Fibroblast of the aortic adventitia (primary cell): ENCODE measurements around the gene KIR3DL2. TPM values are rescaled to one million over a fixed set of nuclear protein-coding genes. Genes with fewer than 3 reads are reported as not detected.
"Not testable (repeated sequence)": the region's sequence is repeated elsewhere in the genome, so short reads cannot be mapped to it uniquely, and the experiment has no call there.

Experiments
- DNase-seq: peaks from one replicate; pipeline ENCODE4 v3.0.0-alpha.2; 2010; ENCODE audit warnings: low read depth
- H3K4me3 ChIP-seq: 2 replicates; pipeline ENCODE4 v1.5.1; 2011; ENCODE audit warnings: low read depth, mild to moderate bottlenecking, control low read depth, low read length, moderate library complexity
- CTCF ChIP-seq: IDR thresholded peaks from 2 replicates; pipeline ENCODE4 v1.5.1; 2011; ENCODE audit warnings: mild to moderate bottlenecking, low read length, control low read depth, inconsistent platforms; ENCODE audit not compliant: insufficient read depth
- total RNA-seq: library from RNA; depleted of rRNA; stranded (reverse); fragments of >200 nt; gene quantifications from 2 replicates; pipeline ENCODE4 v1.2.3, GENCODE V29; 2012; ENCODE audit warnings: low replicate concordance

Gene KIR3DL2
- total RNA-seq, 1 donor: not detected

GRCh38 chr19:54888239-54888638, 38.0 kb downstream of the KIR3DL2 start:
- no peak for DNase-seq
- no peak for TF ChIP-seq CTCF
- no peak overlapping the region for H3K4me3 ChIP-seq

- DNase-seq: no peak
- H3K4me3 ChIP-seq: no peak overlapping the region
- no peak for TF ChIP-seq CTCF
These were observed 39.3 kb downstream of the KIR3DL2 start for GRCh38 chr19:54889566-54889965.

GRCh38 chr19:54893406-54893805, 43.2 kb downstream of the KIR3DL2 start:
- no peak for DNase-seq
- no peak for TF ChIP-seq CTCF
- no peak overlapping the region for H3K4me3 ChIP-seq

- H3K4me3 ChIP-seq, DNase-seq: not testable (repeated sequence)
These were observed 43.9 kb downstream of the KIR3DL2 start for GRCh38 chr19:54894106-54894505.

- DNase-seq: no peak
- H3K4me3 ChIP-seq: no peak overlapping the region
- TF ChIP-seq CTCF: no peak
These were observed 45.8 kb downstream of the KIR3DL2 start for GRCh38 chr19:54896036-54896435.

GRCh38 chr19:54898685-54899084, 48.4 kb downstream of the KIR3DL2 start:
- DNase-seq: not testable (repeated sequence)

GRCh38 chr19:54899646-54900045, 49.4 kb downstream of the KIR3DL2 start:
- DNase-seq, H3K4me3 ChIP-seq: not testable (repeated sequence)

More at GRCh38 chr19:54898685-54899084, 48.4 kb downstream of the KIR3DL2 start:
- not testable (repeated sequence) for H3K4me3 ChIP-seq

GRCh38 chr19:54901153-54901552, 50.9 kb downstream of the KIR3DL2 start:
- not testable (repeated sequence) for DNase-seq, H3K4me3 ChIP-seq

GRCh38 chr19:54902061-54902460, 51.8 kb downstream of the KIR3DL2 start:
- no peak overlapping the region for H3K4me3 ChIP-seq
- DNase-seq: no peak
- no peak for TF ChIP-seq CTCF
